GM21786 (cell line): ENCODE results near the gene FOCAD.
"Not testable (repeated sequence)": the region's sequence is repeated elsewhere in the genome, so short reads cannot be mapped to it uniquely, and the experiment has no call there.

Experiments used
- ATAC-seq: cut with Tn5 transposase; IDR thresholded peaks from one replicate; pipeline ENCODE4 v1.9.1; 2021; ENCODE audit not compliant: unreplicated experiment

FOCAD gene

GRCh38 chr9:20948703-20949102 lies 264.6 kb downstream of the FOCAD start:
- ATAC-seq = no peak

- ATAC-seq = no peak
Measured at GRCh38 chr9:20950707-20951106, 266.6 kb downstream of the FOCAD start.

GRCh38 chr9:20962536-20963225 lies 278.6 kb downstream of the FOCAD start:
- no peak for ATAC-seq

DNA sequence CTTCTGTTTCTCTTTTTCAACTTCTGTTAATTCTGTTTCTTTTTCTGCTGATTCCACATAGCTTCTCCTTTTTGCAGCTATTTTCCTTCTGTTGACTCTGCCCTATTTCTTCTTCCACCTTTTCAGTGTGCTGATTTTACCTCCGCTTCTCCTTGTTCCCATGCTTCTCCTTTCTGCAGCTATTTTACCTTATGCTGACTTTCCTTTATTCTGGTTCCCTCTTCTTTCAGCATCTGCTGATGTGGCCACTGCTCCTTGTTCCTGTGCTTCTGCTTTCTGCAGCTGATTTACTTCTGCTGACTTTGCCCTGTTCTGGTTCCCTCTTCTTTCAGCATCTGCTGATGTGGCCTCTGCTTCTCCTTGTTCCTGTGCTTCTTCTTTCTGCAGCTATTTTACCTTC lies 288.6 kb downstream of the FOCAD start:
- no peak for ATAC-seq

GRCh38 chr9:20973246-20973947 lies 289.3 kb downstream of the FOCAD start:
- not testable (repeated sequence) for ATAC-seq

- ATAC-seq = not testable (repeated sequence)
Measured at GRCh38 chr9:20974191-20974938, 290.3 kb downstream of the FOCAD start.

DNA sequence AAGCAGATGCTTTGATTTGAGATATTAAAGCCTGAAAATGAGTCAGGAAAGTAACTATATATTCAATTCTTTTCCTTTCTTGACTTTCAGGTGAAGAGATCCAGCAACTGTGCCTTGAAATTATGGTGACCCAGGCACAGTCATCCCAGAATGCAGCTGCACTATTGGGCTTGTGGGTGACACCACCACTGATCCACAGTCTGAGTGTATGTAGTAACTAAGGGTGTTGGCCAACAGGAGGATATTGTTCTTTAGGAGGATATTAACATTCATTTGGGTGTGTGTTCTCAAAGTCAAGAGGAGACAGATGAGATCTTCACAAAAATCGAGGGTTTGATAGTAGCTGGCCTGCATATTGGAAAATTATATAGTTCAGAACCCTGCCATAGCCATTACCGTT lies 294.2 kb downstream of the FOCAD start:
- ATAC-seq = no peak

- ATAC-seq = peak; percentile 76
Measured at GRCh38 chr9:20980832-20981455, 296.9 kb downstream of the FOCAD start.

DNA sequence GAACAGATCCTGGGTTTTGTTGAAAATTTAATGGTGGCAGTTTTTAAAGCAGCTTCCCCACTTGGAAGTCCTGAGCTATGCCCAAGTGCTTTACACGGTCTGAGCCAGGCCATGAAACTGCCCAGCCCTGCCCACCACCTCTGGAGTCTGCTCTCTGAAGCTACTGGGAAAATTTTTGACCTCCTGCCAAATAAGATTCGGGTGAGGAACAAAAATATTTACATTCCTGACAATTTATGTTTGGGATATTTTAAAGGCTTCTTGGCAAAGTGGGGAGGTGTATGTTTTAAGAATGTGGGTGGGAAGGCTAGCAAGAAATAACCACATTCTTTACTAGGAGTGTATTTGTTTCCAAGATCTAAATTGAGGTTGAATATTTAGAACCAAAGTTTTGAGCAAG lies 297.4 kb downstream of the FOCAD start:
- no peak for ATAC-seq

DNA sequence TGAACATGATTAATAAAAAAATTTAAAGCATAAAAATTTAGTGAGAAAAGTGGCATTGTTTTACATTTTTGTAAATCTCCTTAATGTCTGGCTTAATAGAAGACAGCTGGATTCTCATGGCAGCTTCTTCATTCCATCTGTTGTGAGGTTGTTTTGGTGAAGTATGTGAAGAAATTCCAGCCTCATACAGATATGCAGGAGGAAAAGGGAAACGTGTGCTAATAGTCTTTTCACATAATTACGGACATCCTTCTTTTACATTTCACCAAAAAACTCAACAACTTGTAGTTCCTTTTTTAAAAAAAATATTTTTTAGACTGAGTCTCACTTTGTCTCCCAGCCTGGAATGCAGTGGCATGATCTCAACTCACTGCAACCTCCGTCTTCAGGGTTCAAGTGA lies 300.4 kb downstream of the FOCAD start:
- ATAC-seq = no peak

- ATAC-seq = no peak
Measured at GRCh38 chr9:20985851-20986600, 302.0 kb downstream of the FOCAD start.

GRCh38 chr9:20987521-20987920 lies 303.5 kb downstream of the FOCAD start:
- ATAC-seq = no peak

DNA sequence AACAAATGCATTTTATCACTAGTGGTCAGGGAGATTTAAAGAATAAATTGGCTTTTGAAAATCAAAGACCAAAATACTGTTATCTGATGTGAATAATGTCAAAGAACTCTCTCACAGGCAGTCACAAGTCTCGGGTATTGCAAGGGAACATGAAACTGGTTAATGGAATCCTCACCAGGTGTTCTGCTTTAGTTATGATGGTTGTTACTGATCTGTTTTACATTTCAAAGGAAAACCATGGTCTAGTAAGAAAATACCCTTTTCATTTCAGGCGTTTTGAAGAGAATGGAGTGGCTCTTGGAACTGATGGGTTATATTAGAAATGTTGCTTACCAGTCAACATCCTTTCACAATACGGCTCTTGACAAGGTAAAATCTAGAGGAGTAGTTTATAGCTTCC lies 304.0 kb downstream of the FOCAD start:
- ATAC-seq = no peak

- no peak for ATAC-seq
Measured at GRCh38 chr9:20988671-20989315, 304.7 kb downstream of the FOCAD start.

DNA sequence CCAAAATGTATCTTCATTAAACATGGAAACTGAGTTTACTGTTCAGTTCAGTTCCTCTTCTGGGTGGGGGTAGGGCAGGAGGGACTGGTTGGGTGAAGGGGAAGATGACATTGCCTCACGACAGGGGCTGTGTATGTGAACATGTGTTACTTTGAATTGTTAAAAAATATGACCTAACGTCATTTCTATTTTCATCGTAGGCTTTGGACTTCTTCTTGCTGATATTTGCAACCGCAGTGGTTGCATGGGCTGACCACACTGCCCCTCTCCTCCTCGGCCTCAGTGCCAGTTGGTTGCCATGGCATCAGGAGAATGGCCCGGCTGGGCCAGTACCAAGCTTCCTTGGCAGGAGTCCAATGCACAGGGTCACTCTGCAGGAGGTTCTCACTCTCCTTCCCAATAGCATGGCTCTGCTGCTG lies 305.9 kb downstream of the FOCAD start:
- ATAC-seq = no peak

- ATAC-seq = no peak
Measured at GRCh38 chr9:20990867-20991266, 306.8 kb downstream of the FOCAD start.

DNA sequence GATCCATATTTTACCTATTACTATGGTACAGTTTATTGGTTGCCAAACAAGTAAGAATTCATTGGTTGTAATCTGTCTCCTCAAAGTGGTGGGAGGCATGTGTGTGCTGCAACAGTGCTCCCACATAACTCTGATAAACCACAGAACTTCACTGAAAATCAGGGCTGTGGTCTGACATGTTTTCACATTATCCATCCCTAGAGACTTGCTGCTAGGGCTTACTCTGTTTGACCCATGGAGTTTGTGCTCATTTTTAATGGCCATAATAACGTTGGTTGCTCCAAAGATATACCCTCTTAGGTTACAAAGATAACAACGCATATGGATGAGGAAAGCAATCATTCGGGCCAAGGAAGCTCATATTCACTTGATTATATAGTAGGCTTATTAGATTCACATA lies 310.4 kb downstream of the FOCAD start:
- no peak for ATAC-seq

- no peak for ATAC-seq
Measured at GRCh38 chr9:20995616-20996015, 311.6 kb downstream of the FOCAD start.

- no peak for ATAC-seq
Measured at GRCh38 chr9:20996809-20997208, 312.8 kb downstream of the FOCAD start.

DNA sequence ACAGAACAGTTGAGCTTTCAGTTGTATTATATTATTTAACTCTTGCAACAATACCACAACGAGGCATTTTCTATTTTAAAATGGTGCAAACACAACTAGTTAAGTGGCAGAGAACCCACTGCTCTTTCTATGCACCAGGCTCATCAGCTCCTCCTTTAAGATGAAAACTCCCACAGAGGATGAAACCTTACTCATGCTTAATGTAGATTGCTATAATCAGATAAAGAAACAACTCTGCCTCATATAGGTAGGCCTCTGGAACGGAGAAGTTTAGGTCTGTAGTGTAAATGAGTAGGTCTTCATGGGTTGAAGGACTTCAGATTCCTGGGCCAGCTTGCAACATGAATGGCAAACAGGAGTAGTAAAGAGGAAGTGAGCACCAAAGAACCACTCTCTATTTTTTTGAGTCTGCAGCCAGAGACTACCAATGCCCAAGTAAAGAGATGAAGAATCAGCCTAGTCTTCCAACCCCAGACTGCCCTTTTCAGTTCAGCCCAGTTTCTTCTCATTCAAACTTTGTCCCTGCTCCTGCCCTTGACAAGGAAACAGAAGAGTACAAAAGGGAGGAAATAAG lies 313.5 kb downstream of the FOCAD start:
- ATAC-seq = peak; percentile 81
